HepG2 (cell line): Measurements from ENCODE around the gene RNF126. TPM values are rescaled to one million over a fixed set of nuclear protein-coding genes. Genes with fewer than 3 reads are reported as not detected.

Experiments
- CHD2 ChIP-seq: IDR thresholded peaks from 2 replicates; pipeline ENCODE4 v1.6.1; 2011; ENCODE audit warnings: low read depth, low read length, improper control_type of control experiment
- GABPB1 ChIP-seq: IDR thresholded peaks from 2 replicates; pipeline ENCODE4 v1.6.1; 2016; ENCODE audit warnings: mild to moderate bottlenecking, missing genetic modification reagents, moderate library complexity, missing compliant biosample characterization
- MIXL1 ChIP-seq: IDR thresholded peaks from 2 replicates; pipeline ENCODE4 v1.6.1; 2016
- TCF12 ChIP-seq, 2 experiments: fragments of 450-650 bp in 1 of 2; sonication (generic) in 1 of 2; formaldehyde crosslinking in 1 of 2; IDR thresholded peaks; 2 replicates each; pipeline versions ENCODE4 v1.6.1 to v1.8.0; 2017 to 2022; ENCODE audit warnings: antibody characterized with exemption in 1 of 2, mild to moderate bottlenecking in 1 of 2, missing genetic modification reagents in 1 of 2, moderate library complexity in 1 of 2
- ZFP36L2 ChIP-seq: sonication (generic); formaldehyde crosslinking; IDR thresholded peaks from 2 replicates; pipeline ENCODE4 v1.4.0; 2020; ENCODE audit warnings: missing genetic modification reagents
- ZFYVE20 ChIP-seq: sonication (generic); formaldehyde crosslinking; IDR thresholded peaks from 2 replicates; pipeline ENCODE4 v1.8.0; 2023; ENCODE audit warnings: low read depth, mild to moderate bottlenecking, moderate library complexity, missing genetic modification reagents, borderline replicate concordance
- ZNF10 ChIP-seq: sonication (generic); formaldehyde crosslinking; IDR thresholded peaks from 2 replicates; pipeline ENCODE4 v1.4.0; 2020; ENCODE audit warnings: mild to moderate bottlenecking, low read depth, missing genetic modification reagents, borderline replicate concordance
- ZNF432 ChIP-seq: sonication (generic); formaldehyde crosslinking; IDR thresholded peaks from 2 replicates; pipeline ENCODE4 v1.5.0; 2020; ENCODE audit warnings: missing genetic modification reagents, mild to moderate bottlenecking, borderline replicate concordance
- ZNF761 ChIP-seq: sonication (generic); formaldehyde crosslinking; conservative IDR thresholded peaks from 2 replicates; pipeline ENCODE4 v1.4.0; 2020; ENCODE audit warnings: mild to moderate bottlenecking, missing genetic modification reagents
- polyA plus RNA-seq, 8 experiments: library from polyadenylated mRNA; depleted of rRNA in 3 of 8; stranded (reverse) in 7 of 8; unstranded in 1 of 8; fragments of >200 nt; fragmentation: Illumina TruSeq in 4 of 8; extraction: Trizol in 4 of 8; gene quantifications; 2 replicates each; pipeline versions ENCODE4 v1.2.1 to v1.2.3, GENCODE V29; 2011 to 2016; ENCODE audit warnings: low read depth in 4 of 8, missing spikeins in 1 of 8, mixed read lengths in 1 of 8; ENCODE audit not compliant: insufficient read depth in 1 of 8
- total RNA-seq, 5 experiments: library from RNA; depleted of rRNA; stranded (reverse); fragments of >200 nt; fragmentation: Illumina TruSeq; extraction: Trizol; gene quantifications; 2 replicates each; pipeline ENCODE4 v1.2.3, GENCODE V29; 2016; ENCODE audit warnings: low read depth in 1 of 5
- TF ChIP-seq, protein P1 (sequence below): sonication (generic); formaldehyde crosslinking; IDR thresholded peaks from 2 replicates; pipeline ENCODE4 v1.4.0; 2020; ENCODE audit warnings: mild to moderate bottlenecking, missing genetic modification reagents
- TF ChIP-seq, protein P2 (sequence below): sonication (generic); formaldehyde crosslinking; IDR thresholded peaks from 2 replicates; pipeline ENCODE4 v1.4.0; 2020; ENCODE audit warnings: mild to moderate bottlenecking, missing genetic modification reagents
- TF ChIP-seq, protein P3 (sequence below): conservative IDR thresholded peaks from 2 replicates; pipeline ENCODE4 v1.6.1; 2018; ENCODE audit warnings: missing genetic modification reagents
- TF ChIP-seq, protein P4 (sequence below): sonication (generic); formaldehyde crosslinking; IDR thresholded peaks from 2 replicates; pipeline ENCODE4 v1.5.1; 2020; ENCODE audit warnings: mild to moderate bottlenecking, missing genetic modification reagents

The RNF126 gene
- total and polyA plus RNA-seq, 2 of the 13 experiments (the other 11 are each of a cell fraction or from before 2014, with no cell fraction given), result 23.2 to 34.0 TPM

DNA sequence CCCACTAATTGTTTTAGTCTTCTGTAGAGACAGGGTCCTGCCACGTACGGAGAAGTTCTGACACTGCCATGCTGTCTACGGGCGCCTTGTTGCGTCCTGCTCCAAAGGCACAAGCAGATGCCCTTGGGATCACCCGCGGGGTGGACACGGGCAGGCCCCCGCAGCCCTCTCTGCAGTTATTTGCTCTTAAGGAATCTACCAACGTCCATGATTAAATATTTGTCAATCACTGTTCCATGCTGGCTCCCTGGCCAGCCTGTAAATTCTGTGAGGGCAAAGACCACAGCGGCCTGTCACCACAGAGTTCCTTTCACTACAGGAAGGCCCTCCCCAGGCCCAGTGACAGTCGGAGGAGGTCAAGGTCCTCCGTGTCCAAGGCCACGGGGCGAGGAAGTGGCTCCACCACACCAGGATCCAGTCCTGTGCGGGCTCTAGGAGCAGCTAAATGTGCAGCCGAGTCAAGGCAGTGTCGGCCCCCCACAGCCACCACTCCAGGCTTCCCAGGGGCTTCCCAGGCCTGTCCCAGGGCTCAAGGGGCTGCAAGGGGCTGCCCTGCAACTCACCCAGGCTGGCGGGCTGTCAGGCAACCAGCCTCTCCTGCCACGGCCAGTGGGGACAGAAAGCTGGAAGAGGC is 2.1 kb downstream of the RNF126 start (continued):
- TF ChIP-seq, protein P1, sequence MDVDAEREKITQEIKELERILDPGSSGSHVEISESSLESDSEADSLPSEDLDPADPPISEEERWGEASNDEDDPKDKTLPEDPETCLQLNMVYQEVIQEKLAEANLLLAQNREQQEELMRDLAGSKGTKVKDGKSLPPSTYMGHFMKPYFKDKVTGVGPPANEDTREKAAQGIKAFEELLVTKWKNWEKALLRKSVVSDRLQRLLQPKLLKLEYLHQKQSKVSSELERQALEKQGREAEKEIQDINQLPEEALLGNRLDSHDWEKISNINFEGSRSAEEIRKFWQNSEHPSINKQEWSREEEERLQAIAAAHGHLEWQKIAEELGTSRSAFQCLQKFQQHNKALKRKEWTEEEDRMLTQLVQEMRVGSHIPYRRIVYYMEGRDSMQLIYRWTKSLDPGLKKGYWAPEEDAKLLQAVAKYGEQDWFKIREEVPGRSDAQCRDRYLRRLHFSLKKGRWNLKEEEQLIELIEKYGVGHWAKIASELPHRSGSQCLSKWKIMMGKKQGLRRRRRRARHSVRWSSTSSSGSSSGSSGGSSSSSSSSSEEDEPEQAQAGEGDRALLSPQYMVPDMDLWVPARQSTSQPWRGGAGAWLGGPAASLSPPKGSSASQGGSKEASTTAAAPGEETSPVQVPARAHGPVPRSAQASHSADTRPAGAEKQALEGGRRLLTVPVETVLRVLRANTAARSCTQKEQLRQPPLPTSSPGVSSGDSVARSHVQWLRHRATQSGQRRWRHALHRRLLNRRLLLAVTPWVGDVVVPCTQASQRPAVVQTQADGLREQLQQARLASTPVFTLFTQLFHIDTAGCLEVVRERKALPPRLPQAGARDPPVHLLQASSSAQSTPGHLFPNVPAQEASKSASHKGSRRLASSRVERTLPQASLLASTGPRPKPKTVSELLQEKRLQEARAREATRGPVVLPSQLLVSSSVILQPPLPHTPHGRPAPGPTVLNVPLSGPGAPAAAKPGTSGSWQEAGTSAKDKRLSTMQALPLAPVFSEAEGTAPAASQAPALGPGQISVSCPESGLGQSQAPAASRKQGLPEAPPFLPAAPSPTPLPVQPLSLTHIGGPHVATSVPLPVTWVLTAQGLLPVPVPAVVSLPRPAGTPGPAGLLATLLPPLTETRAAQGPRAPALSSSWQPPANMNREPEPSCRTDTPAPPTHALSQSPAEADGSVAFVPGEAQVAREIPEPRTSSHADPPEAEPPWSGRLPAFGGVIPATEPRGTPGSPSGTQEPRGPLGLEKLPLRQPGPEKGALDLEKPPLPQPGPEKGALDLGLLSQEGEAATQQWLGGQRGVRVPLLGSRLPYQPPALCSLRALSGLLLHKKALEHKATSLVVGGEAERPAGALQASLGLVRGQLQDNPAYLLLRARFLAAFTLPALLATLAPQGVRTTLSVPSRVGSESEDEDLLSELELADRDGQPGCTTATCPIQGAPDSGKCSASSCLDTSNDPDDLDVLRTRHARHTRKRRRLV (CRISPR knock-in tag), result 0 out of 2 replicates have a peak, but pooled peaks have one; percentile 28
- TF ChIP-seq, protein P2, sequence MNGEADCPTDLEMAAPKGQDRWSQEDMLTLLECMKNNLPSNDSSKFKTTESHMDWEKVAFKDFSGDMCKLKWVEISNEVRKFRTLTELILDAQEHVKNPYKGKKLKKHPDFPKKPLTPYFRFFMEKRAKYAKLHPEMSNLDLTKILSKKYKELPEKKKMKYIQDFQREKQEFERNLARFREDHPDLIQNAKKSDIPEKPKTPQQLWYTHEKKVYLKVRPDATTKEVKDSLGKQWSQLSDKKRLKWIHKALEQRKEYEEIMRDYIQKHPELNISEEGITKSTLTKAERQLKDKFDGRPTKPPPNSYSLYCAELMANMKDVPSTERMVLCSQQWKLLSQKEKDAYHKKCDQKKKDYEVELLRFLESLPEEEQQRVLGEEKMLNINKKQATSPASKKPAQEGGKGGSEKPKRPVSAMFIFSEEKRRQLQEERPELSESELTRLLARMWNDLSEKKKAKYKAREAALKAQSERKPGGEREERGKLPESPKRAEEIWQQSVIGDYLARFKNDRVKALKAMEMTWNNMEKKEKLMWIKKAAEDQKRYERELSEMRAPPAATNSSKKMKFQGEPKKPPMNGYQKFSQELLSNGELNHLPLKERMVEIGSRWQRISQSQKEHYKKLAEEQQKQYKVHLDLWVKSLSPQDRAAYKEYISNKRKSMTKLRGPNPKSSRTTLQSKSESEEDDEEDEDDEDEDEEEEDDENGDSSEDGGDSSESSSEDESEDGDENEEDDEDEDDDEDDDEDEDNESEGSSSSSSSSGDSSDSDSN (CRISPR knock-in tag), result peak; percentile 66
- TF ChIP-seq ZNF761 (CRISPR knock-in tag), result no peak
- TF ChIP-seq MIXL1 (CRISPR knock-in tag), result 0 out of 2 replicates have a peak, but pooled peaks have one; percentile 18
- no peak for TF ChIP-seq ZFYVE20
- TF ChIP-seq GABPB1 (CRISPR knock-in tag), result peak; percentile 81
- no peak for TF ChIP-seq ZNF10 (CRISPR knock-in tag)
- no peak for TF ChIP-seq TCF12 (IDR thresholded peaks at IDR 0.05)
- TF ChIP-seq TCF12 (CRISPR knock-in tag; IDR thresholded peaks at IDR 0.05), result peak; percentile 79
- TF ChIP-seq, protein P3, sequence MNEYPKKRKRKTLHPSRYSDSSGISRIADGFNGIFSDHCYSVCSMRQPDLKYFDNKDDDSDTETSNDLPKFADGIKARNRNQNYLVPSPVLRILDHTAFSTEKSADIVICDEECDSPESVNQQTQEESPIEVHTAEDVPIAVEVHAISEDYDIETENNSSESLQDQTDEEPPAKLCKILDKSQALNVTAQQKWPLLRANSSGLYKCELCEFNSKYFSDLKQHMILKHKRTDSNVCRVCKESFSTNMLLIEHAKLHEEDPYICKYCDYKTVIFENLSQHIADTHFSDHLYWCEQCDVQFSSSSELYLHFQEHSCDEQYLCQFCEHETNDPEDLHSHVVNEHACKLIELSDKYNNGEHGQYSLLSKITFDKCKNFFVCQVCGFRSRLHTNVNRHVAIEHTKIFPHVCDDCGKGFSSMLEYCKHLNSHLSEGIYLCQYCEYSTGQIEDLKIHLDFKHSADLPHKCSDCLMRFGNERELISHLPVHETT, result peak; percentile 87
- TF ChIP-seq, protein P4, sequence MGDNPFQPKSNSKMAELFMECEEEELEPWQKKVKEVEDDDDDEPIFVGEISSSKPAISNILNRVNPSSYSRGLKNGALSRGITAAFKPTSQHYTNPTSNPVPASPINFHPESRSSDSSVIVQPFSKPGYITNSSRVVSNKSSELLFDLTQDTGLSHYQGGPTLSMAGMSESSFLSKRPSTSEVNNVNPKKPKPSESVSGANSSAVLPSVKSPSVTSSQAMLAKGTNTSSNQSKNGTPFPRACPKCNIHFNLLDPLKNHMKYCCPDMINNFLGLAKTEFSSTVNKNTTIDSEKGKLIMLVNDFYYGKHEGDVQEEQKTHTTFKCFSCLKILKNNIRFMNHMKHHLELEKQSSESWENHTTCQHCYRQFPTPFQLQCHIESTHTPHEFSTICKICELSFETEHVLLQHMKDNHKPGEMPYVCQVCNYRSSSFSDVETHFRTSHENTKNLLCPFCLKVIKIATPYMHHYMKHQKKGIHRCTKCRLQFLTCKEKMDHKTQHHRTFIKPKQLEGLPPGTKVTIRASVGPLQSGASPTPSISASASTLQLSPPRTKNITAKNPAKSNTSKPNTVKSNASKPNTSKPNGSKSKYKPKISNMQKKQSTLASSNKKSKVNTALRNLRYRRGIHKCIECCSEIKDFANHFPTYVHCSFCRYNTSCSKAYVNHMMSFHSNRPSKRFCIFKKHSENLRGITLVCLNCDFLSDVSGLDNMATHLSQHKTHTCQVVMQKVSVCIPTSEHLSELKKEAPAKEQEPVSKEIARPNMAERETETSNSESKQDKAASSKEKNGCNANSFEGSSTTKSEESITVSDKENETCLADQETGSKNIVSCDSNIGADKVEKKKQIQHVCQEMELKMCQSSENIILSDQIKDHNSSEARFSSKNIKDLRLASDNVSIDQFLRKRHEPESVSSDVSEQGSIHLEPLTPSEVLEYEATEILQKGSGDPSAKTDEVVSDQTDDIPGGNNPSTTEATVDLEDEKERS, result peak; percentile 91
- no peak for TF ChIP-seq ZNF432 (CRISPR knock-in tag)
- TF ChIP-seq ZFP36L2, result no peak
- no peak for TF ChIP-seq CHD2
